ENCODE data around the gene KRT32.

The KRT32 gene

DNA sequence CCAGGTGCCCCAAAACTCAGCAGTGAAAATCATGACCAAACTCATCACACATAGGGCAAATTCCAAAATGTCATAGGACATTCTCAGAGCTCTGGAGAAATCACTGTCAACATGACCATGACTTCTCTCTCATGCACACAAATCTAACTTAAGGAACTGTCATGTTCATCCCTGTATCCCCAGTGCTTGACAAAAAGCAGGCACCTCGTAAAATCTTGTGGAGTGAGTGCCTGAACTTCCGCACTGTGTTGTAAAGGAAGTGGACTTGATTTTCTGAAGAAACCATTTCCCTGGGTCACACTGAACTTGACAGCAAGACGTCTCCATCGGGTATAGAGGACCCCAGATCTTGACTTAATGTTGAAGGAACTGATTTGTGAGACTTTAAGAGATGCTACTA lies 45.6 kb downstream of the KRT32 start:
- no peak overlapping the region for H3K27ac ChIP-seq (ENCODE audit: low read depth, low read length)
- H3K4me1 ChIP-seq (ENCODE audit: control insufficient read depth, low read length) = no peaks in the 10 kb centered on the region
- no peaks in the 10 kb centered on the region for H3K9me2 ChIP-seq (replicated peaks; ENCODE audit: control insufficient read depth, low read length)
- no peaks in the 10 kb centered on the region for H4K20me1 ChIP-seq (ENCODE audit: control insufficient read depth, insufficient read depth, low read depth, low read length)
- no peaks in the 10 kb centered on the region for H3K9me3 ChIP-seq (ENCODE audit: control insufficient read depth, insufficient read depth, low read length)
- no peaks in the 10 kb centered on the region for H3F3A ChIP-seq (ENCODE audit: control insufficient read depth, insufficient read depth)
- no peaks in the 10 kb centered on the region for H3K27me3 ChIP-seq (ENCODE audit: control insufficient read depth, low read length)
- TF ChIP-seq EZH2phosphoT487 (IDR thresholded peaks at IDR 0.05; ENCODE audit: borderline replicate concordance, low read length) = no peak
- TF ChIP-seq, protein P1, sequence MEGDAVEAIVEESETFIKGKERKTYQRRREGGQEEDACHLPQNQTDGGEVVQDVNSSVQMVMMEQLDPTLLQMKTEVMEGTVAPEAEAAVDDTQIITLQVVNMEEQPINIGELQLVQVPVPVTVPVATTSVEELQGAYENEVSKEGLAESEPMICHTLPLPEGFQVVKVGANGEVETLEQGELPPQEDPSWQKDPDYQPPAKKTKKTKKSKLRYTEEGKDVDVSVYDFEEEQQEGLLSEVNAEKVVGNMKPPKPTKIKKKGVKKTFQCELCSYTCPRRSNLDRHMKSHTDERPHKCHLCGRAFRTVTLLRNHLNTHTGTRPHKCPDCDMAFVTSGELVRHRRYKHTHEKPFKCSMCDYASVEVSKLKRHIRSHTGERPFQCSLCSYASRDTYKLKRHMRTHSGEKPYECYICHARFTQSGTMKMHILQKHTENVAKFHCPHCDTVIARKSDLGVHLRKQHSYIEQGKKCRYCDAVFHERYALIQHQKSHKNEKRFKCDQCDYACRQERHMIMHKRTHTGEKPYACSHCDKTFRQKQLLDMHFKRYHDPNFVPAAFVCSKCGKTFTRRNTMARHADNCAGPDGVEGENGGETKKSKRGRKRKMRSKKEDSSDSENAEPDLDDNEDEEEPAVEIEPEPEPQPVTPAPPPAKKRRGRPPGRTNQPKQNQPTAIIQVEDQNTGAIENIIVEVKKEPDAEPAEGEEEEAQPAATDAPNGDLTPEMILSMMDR (IDR thresholded peaks at IDR 0.05; ENCODE audit: low read depth, low read length, poor library complexity, severe bottlenecking) = no peak
- no peaks in the 10 kb centered on the region for H3K79me2 ChIP-seq (ENCODE audit: control insufficient read depth, low read length)
- H3K4me3 ChIP-seq (ENCODE audit: low read length) = no peak overlapping the region
- H3K36me3 ChIP-seq (ENCODE audit: control insufficient read depth, low read length) = no peaks in the 10 kb centered on the region
- H3K4me2 ChIP-seq (ENCODE audit: low read length) = no peak overlapping the region

DNA sequence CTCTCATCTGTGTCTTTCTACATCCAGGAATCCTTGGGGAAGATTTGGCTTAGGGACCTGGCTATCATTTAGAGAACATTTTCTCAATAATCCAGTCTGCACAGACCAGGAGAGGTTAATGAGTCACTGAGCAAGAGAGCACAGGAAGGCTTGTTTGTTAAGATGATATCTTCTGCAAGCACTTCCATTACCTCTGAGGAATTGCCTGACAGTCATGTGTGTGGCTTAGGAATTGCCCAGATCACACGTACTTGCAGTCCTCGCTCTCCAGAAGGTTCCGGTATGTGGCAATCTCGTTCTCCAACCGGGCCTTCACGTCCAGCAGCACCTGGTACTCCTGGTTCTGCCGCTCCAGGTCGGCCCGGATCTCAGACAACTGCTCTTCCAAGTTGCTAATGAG lies 46.1 kb downstream of the KRT32 start:
- Histone ChIP-seq H3F3A (ENCODE audit: control insufficient read depth, insufficient read depth) (no peaks in the 10 kb centered on the region), H3K36me3 (ENCODE audit: control insufficient read depth, low read length) (no peaks in the 10 kb centered on the region), H3K27ac (ENCODE audit: low read depth, low read length) (no peak overlapping the region)

DNA sequence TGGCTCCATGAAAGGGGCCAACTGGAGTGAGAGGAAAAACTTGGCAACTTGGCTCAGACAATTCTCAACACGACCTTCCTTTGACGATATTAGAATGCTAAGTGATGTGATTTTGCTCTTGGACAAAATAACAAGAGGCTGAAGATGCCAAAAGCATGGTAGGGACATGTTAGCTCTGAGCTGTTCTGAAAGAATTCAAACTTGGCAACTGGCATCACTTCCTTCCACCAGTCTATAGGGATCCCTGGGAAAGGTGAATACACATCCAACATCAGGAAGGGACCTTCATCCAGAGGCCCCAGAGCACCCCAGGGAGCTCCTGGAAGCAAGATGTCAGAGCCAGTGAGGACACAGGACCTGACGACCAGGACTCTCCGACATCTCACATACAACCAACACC lies 47.1 kb downstream of the KRT32 start:
- no peak overlapping the region for H3K27ac ChIP-seq (ENCODE audit: low read depth, low read length)

More for the DNA sequence above, 46.1 kb downstream of the KRT32 start:
- no peaks in the 10 kb centered on the region for H3K4me1 ChIP-seq (ENCODE audit: control insufficient read depth, low read length)
- H3K4me2 ChIP-seq (ENCODE audit: low read length) = no peak overlapping the region
- no peaks in the 10 kb centered on the region for H3K79me2 ChIP-seq (ENCODE audit: control insufficient read depth, low read length)
- no peak overlapping the region for H3K4me3 ChIP-seq (ENCODE audit: low read length)
- TF ChIP-seq, protein P1 (IDR thresholded peaks at IDR 0.05; ENCODE audit: low read depth, low read length, poor library complexity, severe bottlenecking) = no peak
- TF ChIP-seq EZH2phosphoT487 (IDR thresholded peaks at IDR 0.05; ENCODE audit: borderline replicate concordance, low read length) = no peak
- H3K9me2 ChIP-seq (replicated peaks; ENCODE audit: control insufficient read depth, low read length) = no peaks in the 10 kb centered on the region
- H3K9me3 ChIP-seq (ENCODE audit: control insufficient read depth, insufficient read depth, low read length) = no peaks in the 10 kb centered on the region
- H4K20me1 ChIP-seq (ENCODE audit: control insufficient read depth, insufficient read depth, low read depth, low read length) = no peaks in the 10 kb centered on the region
- H3K27me3 ChIP-seq (ENCODE audit: control insufficient read depth, low read length) = no peaks in the 10 kb centered on the region

More for the DNA sequence above, 47.1 kb downstream of the KRT32 start:
- Histone ChIP-seq H3K9me2 (replicated peaks; ENCODE audit: control insufficient read depth, low read length) (no peaks in the 10 kb centered on the region), H3K4me2 (ENCODE audit: low read length) (no peak overlapping the region), H3K79me2 (ENCODE audit: control insufficient read depth, low read length) (no peaks in the 10 kb centered on the region), H3K27me3 (ENCODE audit: control insufficient read depth, low read length) (no peaks in the 10 kb centered on the region), H3K4me3 (ENCODE audit: low read length) (no peak overlapping the region), H3K9me3 (ENCODE audit: control insufficient read depth, insufficient read depth, low read length) (no peaks in the 10 kb centered on the region), H3K4me1 (ENCODE audit: control insufficient read depth, low read length) (no peaks in the 10 kb centered on the region), H4K20me1 (ENCODE audit: control insufficient read depth, insufficient read depth, low read depth, low read length) (no peaks in the 10 kb centered on the region), H3F3A (ENCODE audit: control insufficient read depth, insufficient read depth) (no peaks in the 10 kb centered on the region), H3K36me3 (ENCODE audit: control insufficient read depth, low read length) (no peaks in the 10 kb centered on the region)
- TF ChIP-seq EZH2phosphoT487 (IDR thresholded peaks at IDR 0.05; ENCODE audit: borderline replicate concordance, low read length) = no peak
- TF ChIP-seq, protein P1 (IDR thresholded peaks at IDR 0.05; ENCODE audit: low read depth, low read length, poor library complexity, severe bottlenecking) = no peak
